MCF 10A (cell line): ENCODE measurements around the gene LRMDA. TPM values are rescaled to one million over a fixed set of nuclear protein-coding genes. Genes with fewer than 3 reads are reported as not detected.

Experiments
- BruUV-seq: library from RNA; stranded (reverse); fragments of 400-500 nt; replicated peaks from 2 replicates; lab custom pipeline; 2021; lab: Mats Ljungman, UMichigan
- CTCF ChIA-PET: fragments of 300-600 bp; sonication (Branson Sonifier 250); formaldehyde crosslinking; extraction: SDS; loops from one replicate; lab custom pipeline; 2021; ENCODE audit warnings: antibody characterized with exemption, inconsistent platforms; lab: Yijun Ruan, JAX
- POLR2A ChIA-PET: fragments of 300-600, 350-650 bp; sonication (Branson Sonifier 250); formaldehyde crosslinking; extraction: SDS; loops from one replicate; lab custom pipeline; 2020; ENCODE audit warnings: antibody characterized with exemption, inconsistent platforms; lab: Yijun Ruan, JAX
- DNase-seq: peaks from one replicate; pipeline ENCODE4 v3.0.0-alpha.2; 2018; ENCODE audit not compliant: unreplicated experiment
- H3K27ac Mint-ChIP-seq: one replicate; pipeline ENCODE4 v1.8.0; 2022; ENCODE audit warnings: mild to moderate bottlenecking, low read depth, mixed read lengths; ENCODE audit not compliant: unreplicated experiment
- H3K27me3 Mint-ChIP-seq: one replicate; pipeline ENCODE4 v1.8.0; 2022; ENCODE audit warnings: mixed read lengths; ENCODE audit not compliant: insufficient read depth, unreplicated experiment
- H3K36me3 Mint-ChIP-seq: one replicate; pipeline ENCODE4 v1.8.0; 2022; ENCODE audit warnings: mild to moderate bottlenecking, moderate library complexity, mixed read lengths; ENCODE audit not compliant: insufficient read depth, unreplicated experiment
- H3K4me1 Mint-ChIP-seq: one replicate; pipeline ENCODE4 v1.8.0; 2022; ENCODE audit warnings: mixed read lengths; ENCODE audit not compliant: insufficient read depth, unreplicated experiment
- H3K4me3 Mint-ChIP-seq: one replicate; pipeline ENCODE4 v1.8.0; 2022; ENCODE audit warnings: mild to moderate bottlenecking, moderate library complexity, mixed read lengths; ENCODE audit not compliant: unreplicated experiment
- H3K9me3 Mint-ChIP-seq: one replicate; pipeline ENCODE4 v1.8.0; 2022; ENCODE audit warnings: mixed read lengths; ENCODE audit not compliant: unreplicated experiment
- intact Hi-C: fragments of 100-400 bp; cut with micrococcal nuclease; formaldehyde crosslinking; loops from 2 replicates; pipeline ENCODE4 v1.14.1; 2022
- total RNA-seq: library from RNA; stranded (reverse); gene quantifications from 2 replicates; pipeline ENCODE4 v1.2.3, GENCODE V29; 2022
- TF ChIP-seq, protein P1 (sequence below): fragments of 200-600 bp; IDR thresholded peaks from one replicate; pipeline ENCODE4 v1.8.0; 2022; ENCODE audit warnings: antibody characterized with exemption, mild to moderate bottlenecking; ENCODE audit not compliant: unreplicated experiment

The LRMDA gene
- total RNA-seq, 1 experiment from 2014 or later: not detected

DNA sequence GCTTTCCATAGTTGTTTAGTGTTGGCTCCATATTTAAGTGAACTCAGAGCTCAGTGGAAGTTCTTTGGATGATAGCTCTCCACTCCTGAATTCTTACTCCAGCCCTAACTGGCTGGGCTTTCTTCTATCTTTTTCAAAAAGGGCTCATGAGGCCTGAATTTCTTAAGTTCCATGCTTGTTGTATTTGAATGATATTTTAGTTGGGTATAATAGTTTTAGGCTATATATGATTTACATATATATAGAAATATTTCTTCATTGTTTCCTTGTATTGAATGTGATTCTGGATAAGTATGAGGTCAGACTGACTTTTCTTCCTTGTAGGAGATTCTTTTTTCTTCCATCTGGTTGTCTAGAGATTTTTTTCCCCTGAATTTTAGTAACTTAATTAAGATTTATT, 843.5 kb downstream of the LRMDA start:
- H3K27me3 Mint-ChIP-seq: no peaks in the 10 kb centered on the region
- no TSS peak for BruUV-seq
- TF ChIP-seq, protein P1, sequence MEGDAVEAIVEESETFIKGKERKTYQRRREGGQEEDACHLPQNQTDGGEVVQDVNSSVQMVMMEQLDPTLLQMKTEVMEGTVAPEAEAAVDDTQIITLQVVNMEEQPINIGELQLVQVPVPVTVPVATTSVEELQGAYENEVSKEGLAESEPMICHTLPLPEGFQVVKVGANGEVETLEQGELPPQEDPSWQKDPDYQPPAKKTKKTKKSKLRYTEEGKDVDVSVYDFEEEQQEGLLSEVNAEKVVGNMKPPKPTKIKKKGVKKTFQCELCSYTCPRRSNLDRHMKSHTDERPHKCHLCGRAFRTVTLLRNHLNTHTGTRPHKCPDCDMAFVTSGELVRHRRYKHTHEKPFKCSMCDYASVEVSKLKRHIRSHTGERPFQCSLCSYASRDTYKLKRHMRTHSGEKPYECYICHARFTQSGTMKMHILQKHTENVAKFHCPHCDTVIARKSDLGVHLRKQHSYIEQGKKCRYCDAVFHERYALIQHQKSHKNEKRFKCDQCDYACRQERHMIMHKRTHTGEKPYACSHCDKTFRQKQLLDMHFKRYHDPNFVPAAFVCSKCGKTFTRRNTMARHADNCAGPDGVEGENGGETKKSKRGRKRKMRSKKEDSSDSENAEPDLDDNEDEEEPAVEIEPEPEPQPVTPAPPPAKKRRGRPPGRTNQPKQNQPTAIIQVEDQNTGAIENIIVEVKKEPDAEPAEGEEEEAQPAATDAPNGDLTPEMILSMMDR: no peak
- no peak overlapping the region for H3K27ac Mint-ChIP-seq
- H3K4me3 Mint-ChIP-seq: no peak overlapping the region
- H3K9me3 Mint-ChIP-seq: peaks cover 10% of the 10 kb centered on the region
- ChIA-PET CTCF (interaction anchor here (0.6 to 1.0 kb wide), 2 partner anchors 238 to 677 kb away, joined by 3 to 4 read pairs; no protein-coding TSS in a partner anchor), POLR2A (no interaction called here)
- H3K4me1 Mint-ChIP-seq: no peaks in the 10 kb centered on the region
- DNase-seq: no peak
- H3K36me3 Mint-ChIP-seq: no peaks in the 10 kb centered on the region
- intact Hi-C loops: no loop called here

DNA sequence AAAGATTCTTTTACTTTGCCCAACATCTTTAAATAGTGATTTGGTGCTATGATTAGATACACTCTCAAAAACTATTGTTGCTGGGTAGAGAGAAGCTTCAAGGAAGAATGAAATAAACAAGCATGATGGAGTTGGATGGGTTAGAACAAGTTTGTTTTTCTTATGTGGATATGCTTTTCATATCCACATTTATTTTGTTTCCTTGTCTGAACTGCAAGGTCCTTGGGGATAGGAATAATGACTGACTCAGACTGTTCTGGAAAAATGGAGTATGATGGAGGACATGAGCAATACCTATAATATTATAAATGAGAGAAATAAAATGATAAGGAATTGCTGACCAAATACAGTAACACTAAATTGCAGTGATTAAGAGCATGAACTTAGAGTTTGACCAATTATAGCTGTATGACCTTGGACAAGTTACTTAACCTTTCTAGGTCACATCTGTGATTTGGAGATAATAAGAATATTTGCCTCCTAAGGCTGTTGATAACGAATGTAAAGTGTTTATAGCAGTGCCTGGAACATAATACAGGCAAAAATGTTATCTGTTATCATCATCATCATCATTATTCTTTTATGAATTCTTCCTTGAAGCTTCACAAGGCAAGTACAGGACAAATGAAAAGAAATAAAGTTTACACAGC, 847.5 kb downstream of the LRMDA start:
- no peak overlapping the region for H3K27ac Mint-ChIP-seq
- intact Hi-C loops: no loop called here
- no peak for DNase-seq
- CTCF ChIA-PET: no interaction called here
- no peaks in the 10 kb centered on the region for H3K27me3 Mint-ChIP-seq
- POLR2A ChIA-PET: no interaction called here
- peaks cover 12% of the 10 kb centered on the region for H3K9me3 Mint-ChIP-seq
- TF ChIP-seq, protein P1: no peak
- no peak overlapping the region for H3K4me3 Mint-ChIP-seq
- H3K4me1 Mint-ChIP-seq: no peaks in the 10 kb centered on the region
- BruUV-seq: no TSS peak
- no peaks in the 10 kb centered on the region for H3K36me3 Mint-ChIP-seq

DNA sequence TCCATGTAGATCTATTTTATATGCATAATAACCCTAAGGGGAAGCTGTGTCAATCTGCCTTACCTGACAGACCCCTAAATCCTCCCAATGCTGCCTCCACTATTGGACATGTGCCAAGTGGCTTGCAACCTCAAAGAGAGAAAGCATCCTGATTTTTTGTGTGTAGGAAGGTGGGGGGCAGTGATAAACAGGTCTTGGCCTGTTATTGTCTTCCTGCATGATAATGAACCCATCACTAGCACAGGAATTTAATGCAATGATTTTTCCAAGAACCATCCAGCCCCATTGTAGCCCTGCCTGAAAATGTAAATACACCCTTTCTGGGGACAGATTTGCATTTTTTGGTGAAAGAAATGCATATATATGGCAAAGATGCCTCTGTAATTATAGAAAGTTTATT, 850.2 kb downstream of the LRMDA start:
- CTCF ChIA-PET: interaction anchor here (0.6 kb wide), 1 partner anchor 989 kb away, joined by 4 read pairs; no protein-coding TSS in a partner anchor
- Mint-ChIP-seq H3K36me3 (no peaks in the 10 kb centered on the region), H3K9me3 (peaks cover 7% of the 10 kb centered on the region), H3K27ac (no peak overlapping the region), H3K4me3 (no peak overlapping the region), H3K4me1 (no peaks in the 10 kb centered on the region), H3K27me3 (no peaks in the 10 kb centered on the region)
- POLR2A ChIA-PET: interaction anchor here (0.7 kb wide), 1 partner anchor 13 kb away, joined by 3 read pairs; no protein-coding TSS in a partner anchor
- intact Hi-C loops: no loop called here
- DNase-seq: no peak
- no TSS peak for BruUV-seq
- TF ChIP-seq, protein P1: no peak

DNA sequence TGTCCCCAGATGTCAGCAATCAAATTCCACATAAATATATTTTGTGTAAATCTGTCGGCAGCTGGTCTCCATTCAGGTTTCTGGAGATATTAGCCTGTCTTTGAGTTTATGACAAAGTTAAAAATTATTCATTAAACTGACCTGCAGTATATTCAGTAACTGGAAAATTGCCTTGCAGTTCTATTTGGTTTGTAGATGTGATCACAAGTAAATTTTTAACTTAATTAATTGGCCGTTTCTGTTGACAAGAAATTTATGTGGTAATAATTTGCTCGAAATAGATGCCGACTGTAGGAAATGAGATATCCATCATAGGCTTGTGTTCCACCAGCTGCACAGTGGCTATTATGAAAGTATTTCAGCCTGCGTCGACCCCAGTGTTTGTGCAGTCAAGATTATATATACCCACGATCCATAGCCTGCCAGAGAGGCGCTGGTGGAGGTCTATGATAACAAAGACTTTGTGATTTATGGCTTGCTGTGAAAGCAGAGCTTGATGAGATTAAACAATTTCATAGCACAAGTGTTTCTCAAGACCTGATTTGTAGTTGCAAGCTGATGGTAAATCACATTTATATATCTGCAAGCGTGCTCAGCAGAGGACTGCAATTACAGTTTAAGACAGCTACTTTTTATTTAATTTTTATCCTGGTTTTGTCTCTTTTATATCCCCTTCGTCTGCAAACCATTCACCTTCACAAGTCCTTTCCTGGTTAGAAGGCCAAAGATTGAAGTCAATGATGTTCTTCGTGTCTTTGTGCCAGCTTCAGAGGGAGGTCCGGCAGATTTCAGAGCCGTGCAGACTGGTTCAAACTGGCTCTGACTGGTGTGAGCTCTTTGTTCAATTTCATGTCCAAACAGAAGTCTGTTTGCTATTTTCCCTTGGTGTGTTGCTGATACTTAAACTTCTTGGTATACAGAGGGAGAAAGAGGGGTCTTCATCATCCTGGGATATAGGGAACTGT, 850.9 kb downstream of the LRMDA start:
- ChIA-PET CTCF (interaction anchor here (0.6 kb wide), 1 partner anchor 990 kb away, joined by 4 read pairs; no protein-coding TSS in a partner anchor), POLR2A (interaction anchor here (0.7 kb wide), 1 partner anchor 14 kb away, joined by 3 read pairs; no protein-coding TSS in a partner anchor)
- no TSS peak for BruUV-seq
- no peak for DNase-seq
- H3K4me3 Mint-ChIP-seq: no peak overlapping the region
- no peak overlapping the region for H3K27ac Mint-ChIP-seq
- no peaks in the 10 kb centered on the region for H3K4me1 Mint-ChIP-seq
- H3K9me3 Mint-ChIP-seq: peaks cover 7% of the 10 kb centered on the region
- H3K36me3 Mint-ChIP-seq: no peaks in the 10 kb centered on the region
- TF ChIP-seq, protein P1: no peak
- H3K27me3 Mint-ChIP-seq: no peaks in the 10 kb centered on the region
- intact Hi-C loops: no loop called here
